Measurements from ENCODE around the gene STK11IP. TPM values are rescaled to one million over a fixed set of nuclear protein-coding genes. Genes with fewer than 3 reads are reported as not detected.

Gene STK11IP
- total and polyA plus RNA-seq, 9 of the 15 experiments (the other 6 are each of a cell fraction or from before 2014, with no cell fraction given): 0.52 to 21.7 (median 5.6) TPM

DNA sequence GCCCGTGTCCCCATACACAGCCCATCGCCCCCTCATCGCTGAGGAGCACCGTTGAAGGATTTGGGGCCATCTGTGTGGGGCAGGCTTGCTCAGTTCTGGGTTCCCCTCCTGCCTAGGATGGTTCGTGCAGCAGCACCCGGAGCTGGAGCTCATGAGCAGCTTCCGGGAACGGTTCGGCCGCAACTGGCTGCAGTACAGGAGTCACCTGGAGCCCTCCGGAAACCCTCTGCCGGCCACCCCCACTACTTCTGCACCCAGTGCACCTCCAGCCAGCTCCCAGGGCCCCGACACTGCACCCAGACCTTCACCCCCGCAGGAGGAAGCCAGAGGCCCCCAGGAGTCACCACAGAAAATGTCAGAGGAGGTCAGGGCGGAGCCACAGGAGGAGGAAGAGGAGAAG is 10.3 kb downstream of the STK11IP start:
- TF ChIP-seq, protein P1, sequence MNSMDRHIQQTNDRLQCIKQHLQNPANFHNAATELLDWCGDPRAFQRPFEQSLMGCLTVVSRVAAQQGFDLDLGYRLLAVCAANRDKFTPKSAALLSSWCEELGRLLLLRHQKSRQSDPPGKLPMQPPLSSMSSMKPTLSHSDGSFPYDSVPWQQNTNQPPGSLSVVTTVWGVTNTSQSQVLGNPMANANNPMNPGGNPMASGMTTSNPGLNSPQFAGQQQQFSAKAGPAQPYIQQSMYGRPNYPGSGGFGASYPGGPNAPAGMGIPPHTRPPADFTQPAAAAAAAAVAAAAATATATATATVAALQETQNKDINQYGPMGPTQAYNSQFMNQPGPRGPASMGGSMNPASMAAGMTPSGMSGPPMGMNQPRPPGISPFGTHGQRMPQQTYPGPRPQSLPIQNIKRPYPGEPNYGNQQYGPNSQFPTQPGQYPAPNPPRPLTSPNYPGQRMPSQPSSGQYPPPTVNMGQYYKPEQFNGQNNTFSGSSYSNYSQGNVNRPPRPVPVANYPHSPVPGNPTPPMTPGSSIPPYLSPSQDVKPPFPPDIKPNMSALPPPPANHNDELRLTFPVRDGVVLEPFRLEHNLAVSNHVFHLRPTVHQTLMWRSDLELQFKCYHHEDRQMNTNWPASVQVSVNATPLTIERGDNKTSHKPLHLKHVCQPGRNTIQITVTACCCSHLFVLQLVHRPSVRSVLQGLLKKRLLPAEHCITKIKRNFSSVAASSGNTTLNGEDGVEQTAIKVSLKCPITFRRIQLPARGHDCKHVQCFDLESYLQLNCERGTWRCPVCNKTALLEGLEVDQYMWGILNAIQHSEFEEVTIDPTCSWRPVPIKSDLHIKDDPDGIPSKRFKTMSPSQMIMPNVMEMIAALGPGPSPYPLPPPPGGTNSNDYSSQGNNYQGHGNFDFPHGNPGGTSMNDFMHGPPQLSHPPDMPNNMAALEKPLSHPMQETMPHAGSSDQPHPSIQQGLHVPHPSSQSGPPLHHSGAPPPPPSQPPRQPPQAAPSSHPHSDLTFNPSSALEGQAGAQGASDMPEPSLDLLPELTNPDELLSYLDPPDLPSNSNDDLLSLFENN (IDR thresholded peaks at IDR 0.05; ENCODE audit: low read depth in 2 of 2, low read length in 2 of 2): no peak
- TF ChIP-seq NFE2 (IDR thresholded peaks at IDR 0.05; ENCODE audit: low read depth): no peak
- no peak for TF ChIP-seq E2F3 (CRISPR knock-in tag; IDR thresholded peaks at IDR 0.05)
- TF ChIP-seq, protein P2, sequence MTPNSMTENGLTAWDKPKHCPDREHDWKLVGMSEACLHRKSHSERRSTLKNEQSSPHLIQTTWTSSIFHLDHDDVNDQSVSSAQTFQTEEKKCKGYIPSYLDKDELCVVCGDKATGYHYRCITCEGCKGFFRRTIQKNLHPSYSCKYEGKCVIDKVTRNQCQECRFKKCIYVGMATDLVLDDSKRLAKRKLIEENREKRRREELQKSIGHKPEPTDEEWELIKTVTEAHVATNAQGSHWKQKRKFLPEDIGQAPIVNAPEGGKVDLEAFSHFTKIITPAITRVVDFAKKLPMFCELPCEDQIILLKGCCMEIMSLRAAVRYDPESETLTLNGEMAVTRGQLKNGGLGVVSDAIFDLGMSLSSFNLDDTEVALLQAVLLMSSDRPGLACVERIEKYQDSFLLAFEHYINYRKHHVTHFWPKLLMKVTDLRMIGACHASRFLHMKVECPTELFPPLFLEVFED (CRISPR knock-in tag; conservative IDR thresholded peaks at IDR 0.05): no peak
- H3K9ac ChIP-seq (ENCODE audit: insufficient read depth in 1 of 2, low read depth in 2 of 2, low read length in 2 of 2): peak overlapping the region in 1 of 2 experiments; percentile 45; a peak in 1 of 4 replicates

More for the DNA sequence above, 10.3 kb downstream of the STK11IP start:
- Histone ChIP-seq H3K4me2 (ENCODE audit: insufficient read depth, low read length) (no peak overlapping the region), H2AFZ (ENCODE audit: low read depth, low read length) (no peak overlapping the region), H3K4me1 (replicated peaks in 1 of 2; ENCODE audit: control insufficient read depth in 2 of 2, insufficient read depth in 2 of 2, low read length in 2 of 2) (peaks cover 0 to 19% of the 10 kb centered on the region in 2 experiments; a peak in 2 of 5 replicates), H3K9me3 (replicated peaks; ENCODE audit: control insufficient read depth, insufficient read depth, low read depth, low read length) (no peaks in the 10 kb centered on the region), H3K9me1 (ENCODE audit: control insufficient read depth, insufficient read depth, low read length) (no peaks in the 10 kb centered on the region), H3K79me2 (ENCODE audit: control insufficient read depth, insufficient read depth, low read length) (no peaks in the 10 kb centered on the region), H3K27ac (ENCODE audit: extremely low read depth, low read depth, low read length) (no peak overlapping the region), H4K20me1 (replicated peaks; ENCODE audit: control insufficient read depth, insufficient read depth, low read length) (no peaks in the 10 kb centered on the region), H3K4me3 (no peak overlapping the region), H3K27me3 (ENCODE audit: control insufficient read depth in 2 of 2, insufficient read depth in 2 of 2, low read length in 2 of 2) (no peaks in the 10 kb centered on the region), H3K36me3 (ENCODE audit: control insufficient read depth, insufficient read depth, low read length) (peaks cover 7% of the 10 kb centered on the region; the same call in 1 of the 3 replicates)
- CTCF ChIA-PET (ENCODE audit: low intra/inter-chr PET ratio): no interaction called here
- intact Hi-C loops (cut with micrococcal nuclease) (no loop called here), in situ Hi-C loops (cut with MboI) (no loop called here)
- ATAC-seq: no peak
- BruUV-seq (replicated peaks): no TSS peak
- no peak for DNase-seq (ENCODE audit: extremely low read depth in 1 of 4, low spot score in 3 of 4)
- WGBS (ENCODE audit: insufficient coverage, low coverage, missing lambda C conversion rate): 75% methylated on average over 8 of the region's 15 CpGs
- no peak for FAIRE-seq
- POLR2A ChIA-PET: no interaction called here

Data from K562 (cell line).